ENCODE measurements around the gene CRY1.

The CRY1 gene

DNA sequence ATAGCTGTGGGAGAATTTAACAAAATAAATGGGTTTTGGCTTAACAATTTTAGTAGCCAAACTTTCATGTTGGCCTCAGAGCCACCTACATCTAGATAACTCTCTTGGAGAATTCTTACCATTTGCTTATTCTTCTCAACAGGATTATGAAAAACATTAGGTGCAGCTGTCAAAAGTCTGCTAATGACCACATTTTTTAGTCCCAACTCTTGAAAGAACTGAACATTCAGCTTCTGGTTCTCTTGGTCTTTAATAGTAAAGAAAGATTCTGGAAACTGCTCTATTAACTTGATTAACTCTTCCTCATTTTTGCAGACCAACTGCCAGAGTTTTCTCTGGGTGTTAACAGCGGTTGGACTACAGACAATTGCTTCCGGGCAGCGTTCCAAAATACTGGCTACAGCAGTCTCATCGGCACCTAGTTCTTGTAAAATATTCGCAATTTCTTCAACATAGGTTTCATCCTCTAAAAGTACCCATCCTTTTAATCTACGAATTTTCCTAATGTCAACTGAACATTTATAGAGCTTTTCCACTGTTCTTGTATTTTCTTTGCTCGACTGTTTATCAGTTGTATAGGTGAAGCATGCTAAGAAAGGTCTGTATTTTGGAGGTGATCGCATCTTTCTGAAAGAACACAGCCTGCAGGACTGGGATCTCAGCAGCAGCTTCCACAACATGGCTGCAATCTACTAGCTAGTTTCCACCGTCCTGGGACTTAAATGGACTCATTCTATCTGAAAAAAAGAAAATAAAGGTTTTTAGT is 115.1 kb downstream of the CRY1 start:
- Histone ChIP-seq H3K4me1 (ENCODE audit: control insufficient read depth, insufficient read depth, low read depth, low read length) (peaks cover 9% of the 10 kb centered on the region), H2BK15ac (ENCODE audit: low read depth, poor library complexity, severe bottlenecking) (no peak overlapping the region), H3K79me1 (replicated peaks; ENCODE audit: low read length, poor library complexity, severe bottlenecking) (peaks cover 5% of the 10 kb centered on the region), H3K4me3 (ENCODE audit: insufficient read depth in 1 of 2, low read depth in 1 of 2, low read length in 2 of 2) (no peak overlapping the region), H2AFZ (ENCODE audit: low read depth, low read length) (no peak overlapping the region), H2BK12ac (ENCODE audit: low read length in 2 of 2) (no peak overlapping the region), H3K23ac (ENCODE audit: low read length in 2 of 2) (no peak overlapping the region), H3K18ac (ENCODE audit: low read depth in 1 of 2, low read length in 2 of 2) (no peak overlapping the region), H2BK5ac (ENCODE audit: low read depth, low read length, poor library complexity, severe bottlenecking) (no peak overlapping the region), H3K9me3 (ENCODE audit: control insufficient read depth, low read length) (no peaks in the 10 kb centered on the region), H2AK5ac (ENCODE audit: low read length, severe bottlenecking) (no peak overlapping the region), H3K4me2 (ENCODE audit: low read length, poor library complexity, severe bottlenecking) (no peak overlapping the region), H3K27me3 (ENCODE audit: control insufficient read depth in 1 of 2, insufficient read depth in 1 of 2, low read length in 2 of 2) (no peaks in the 10 kb centered on the region), H3K14ac (ENCODE audit: low read length in 2 of 2) (no peak overlapping the region), H4K91ac (ENCODE audit: low read length) (no peak overlapping the region), H3K36me3 (ENCODE audit: control insufficient read depth in 1 of 2, insufficient read depth in 2 of 2, low read depth in 1 of 2, low read length in 2 of 2) (peaks cover 3 to 44% of the 10 kb centered on the region in 2 experiments), H3K27ac (ENCODE audit: low read length, poor library complexity, severe bottlenecking) (no peak overlapping the region), H4K8ac (ENCODE audit: low read length) (no peak overlapping the region), H2BK120ac (ENCODE audit: low read depth, low read length) (no peak overlapping the region), H3K9ac (ENCODE audit: low read length) (no peak overlapping the region), H3K4ac (ENCODE audit: low read depth in 1 of 2, low read length in 2 of 2) (no peak overlapping the region)
- DNase-seq: no peak
- 91% methylated on average over 8 of the region's 9 CpGs for WGBS

DNA sequence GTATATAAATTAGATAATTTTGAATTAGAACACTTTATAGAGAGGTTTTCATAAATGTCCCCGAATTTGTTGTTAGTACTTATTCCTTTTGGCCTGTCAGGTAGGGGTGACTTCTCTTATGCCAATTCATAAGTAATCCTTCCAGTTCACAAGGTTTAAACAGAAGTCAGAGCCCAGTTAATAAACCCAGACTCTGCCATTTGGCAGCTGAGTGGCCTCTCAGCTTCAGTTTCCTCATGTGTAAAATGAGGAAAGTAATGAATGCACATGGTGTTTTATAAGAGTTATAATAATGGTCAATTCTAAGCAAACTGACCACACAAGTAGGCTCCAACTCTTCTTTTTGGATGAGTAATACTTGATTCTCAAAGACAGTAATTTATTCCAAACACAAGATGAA is 116.7 kb downstream of the CRY1 start:
- Histone ChIP-seq H3K4ac (ENCODE audit: low read depth in 1 of 2, low read length in 2 of 2) (no peak overlapping the region), H4K91ac (ENCODE audit: low read length) (no peak overlapping the region), H2AK5ac (ENCODE audit: low read length, severe bottlenecking) (no peak overlapping the region), H2BK15ac (ENCODE audit: low read depth, poor library complexity, severe bottlenecking) (no peak overlapping the region), H3K18ac (ENCODE audit: low read depth in 1 of 2, low read length in 2 of 2) (no peak overlapping the region), H3K4me1 (ENCODE audit: control insufficient read depth, insufficient read depth, low read depth, low read length) (peaks cover 6% of the 10 kb centered on the region), H3K79me1 (replicated peaks; ENCODE audit: low read length, poor library complexity, severe bottlenecking) (peaks cover 3% of the 10 kb centered on the region), H3K4me3 (ENCODE audit: insufficient read depth in 1 of 2, low read depth in 1 of 2, low read length in 2 of 2) (no peak overlapping the region), H3K9ac (ENCODE audit: low read length) (no peak overlapping the region), H2AFZ (ENCODE audit: low read depth, low read length) (no peak overlapping the region), H3K4me2 (ENCODE audit: low read length, poor library complexity, severe bottlenecking) (no peak overlapping the region), H3K9me3 (ENCODE audit: control insufficient read depth, low read length) (no peaks in the 10 kb centered on the region), H2BK120ac (ENCODE audit: low read depth, low read length) (no peak overlapping the region), H3K14ac (ENCODE audit: low read length in 2 of 2) (no peak overlapping the region), H3K36me3 (ENCODE audit: control insufficient read depth in 1 of 2, insufficient read depth in 2 of 2, low read depth in 1 of 2, low read length in 2 of 2) (peaks cover 3 to 59% of the 10 kb centered on the region in 2 experiments), H3K27me3 (ENCODE audit: control insufficient read depth in 1 of 2, insufficient read depth in 1 of 2, low read length in 2 of 2) (no peaks in the 10 kb centered on the region), H2BK5ac (ENCODE audit: low read depth, low read length, poor library complexity, severe bottlenecking) (no peak overlapping the region), H4K8ac (ENCODE audit: low read length) (no peak overlapping the region), H3K27ac (ENCODE audit: low read length, poor library complexity, severe bottlenecking) (peak overlapping the region; percentile 23), H2BK12ac (ENCODE audit: low read length in 2 of 2) (no peak overlapping the region), H3K23ac (ENCODE audit: low read length in 2 of 2) (no peak overlapping the region)
- WGBS: no CpG with 5 or more reads among the region's 1 CpG
- DNase-seq: no peak

GRCh38 chr12:106975993-106976658 is 117.2 kb downstream of the CRY1 start:
- no peak overlapping the region for H2BK15ac ChIP-seq (ENCODE audit: low read depth, poor library complexity, severe bottlenecking)
- no peaks in the 10 kb centered on the region for H3K9me3 ChIP-seq (ENCODE audit: control insufficient read depth, low read length)
- DNase-seq: peak; percentile 50
- no peak overlapping the region for H2AFZ ChIP-seq (ENCODE audit: low read depth, low read length)
- no peak overlapping the region for H2BK12ac ChIP-seq (ENCODE audit: low read length in 2 of 2)
- H2AK5ac ChIP-seq (ENCODE audit: low read length, severe bottlenecking): no peak overlapping the region
- peaks cover 4% of the 10 kb centered on the region for H3K79me1 ChIP-seq (replicated peaks; ENCODE audit: low read length, poor library complexity, severe bottlenecking)
- peak overlapping the region; percentile 28 for H3K27ac ChIP-seq (ENCODE audit: low read length, poor library complexity, severe bottlenecking)
- H3K4me3 ChIP-seq (ENCODE audit: insufficient read depth in 1 of 2, low read depth in 1 of 2, low read length in 2 of 2): no peak overlapping the region
- H3K4me2 ChIP-seq (ENCODE audit: low read length, poor library complexity, severe bottlenecking): no peak overlapping the region
- WGBS: 92% methylated on average over 2 of the region's 3 CpGs
- H3K18ac ChIP-seq (ENCODE audit: low read depth in 1 of 2, low read length in 2 of 2): peak overlapping the region in 1 of 2 experiments; percentile 48
- H3K9ac ChIP-seq (ENCODE audit: low read length): no peak overlapping the region
- no peak overlapping the region for H4K91ac ChIP-seq (ENCODE audit: low read length)
- no peak overlapping the region for H3K4ac ChIP-seq (ENCODE audit: low read depth in 1 of 2, low read length in 2 of 2)
- H3K14ac ChIP-seq (ENCODE audit: low read length in 2 of 2): no peak overlapping the region
- H2BK5ac ChIP-seq (ENCODE audit: low read depth, low read length, poor library complexity, severe bottlenecking): no peak overlapping the region
- H3K27me3 ChIP-seq (ENCODE audit: control insufficient read depth in 1 of 2, insufficient read depth in 1 of 2, low read length in 2 of 2): no peaks in the 10 kb centered on the region
- H4K8ac ChIP-seq (ENCODE audit: low read length): no peak overlapping the region
- H3K36me3 ChIP-seq (ENCODE audit: control insufficient read depth in 1 of 2, insufficient read depth in 2 of 2, low read depth in 1 of 2, low read length in 2 of 2): peaks cover 3 to 64% of the 10 kb centered on the region in 2 experiments
- H2BK120ac ChIP-seq (ENCODE audit: low read depth, low read length): no peak overlapping the region
- peaks cover 7% of the 10 kb centered on the region for H3K4me1 ChIP-seq (ENCODE audit: control insufficient read depth, insufficient read depth, low read depth, low read length)
- no peak overlapping the region for H3K23ac ChIP-seq (ENCODE audit: low read length in 2 of 2)

- H2BK5ac ChIP-seq (ENCODE audit: low read depth, low read length, poor library complexity, severe bottlenecking): no peak overlapping the region
- H2BK120ac ChIP-seq (ENCODE audit: low read depth, low read length): no peak overlapping the region
- no peak overlapping the region for H2AFZ ChIP-seq (ENCODE audit: low read depth, low read length)
- peaks cover 6% of the 10 kb centered on the region for H3K4me1 ChIP-seq (ENCODE audit: control insufficient read depth, insufficient read depth, low read depth, low read length)
- H4K91ac ChIP-seq (ENCODE audit: low read length): no peak overlapping the region
- H3K18ac ChIP-seq (ENCODE audit: low read depth in 1 of 2, low read length in 2 of 2): no peak overlapping the region
- no peak overlapping the region for H3K4ac ChIP-seq (ENCODE audit: low read depth in 1 of 2, low read length in 2 of 2)
- 88% methylated on average over 8 of the region's 8 CpGs for WGBS
- H2BK15ac ChIP-seq (ENCODE audit: low read depth, poor library complexity, severe bottlenecking): no peak overlapping the region
- no peaks in the 10 kb centered on the region for H3K9me3 ChIP-seq (ENCODE audit: control insufficient read depth, low read length)
- peaks cover 6 to 75% of the 10 kb centered on the region in 2 experiments for H3K36me3 ChIP-seq (ENCODE audit: control insufficient read depth in 1 of 2, insufficient read depth in 2 of 2, low read depth in 1 of 2, low read length in 2 of 2)
- H2AK5ac ChIP-seq (ENCODE audit: low read length, severe bottlenecking): peak overlapping the region; percentile 57
- no peak overlapping the region for H3K4me3 ChIP-seq (ENCODE audit: insufficient read depth in 1 of 2, low read depth in 1 of 2, low read length in 2 of 2)
- no peak overlapping the region for H2BK12ac ChIP-seq (ENCODE audit: low read length in 2 of 2)
- no peak overlapping the region for H3K23ac ChIP-seq (ENCODE audit: low read length in 2 of 2)
- H3K14ac ChIP-seq (ENCODE audit: low read length in 2 of 2): no peak overlapping the region
- peak overlapping the region; percentile 52 for H3K27ac ChIP-seq (ENCODE audit: low read length, poor library complexity, severe bottlenecking)
- H3K27me3 ChIP-seq (ENCODE audit: control insufficient read depth in 1 of 2, insufficient read depth in 1 of 2, low read length in 2 of 2): no peaks in the 10 kb centered on the region
- peaks cover 6% of the 10 kb centered on the region for H3K79me1 ChIP-seq (replicated peaks; ENCODE audit: low read length, poor library complexity, severe bottlenecking)
- H4K8ac ChIP-seq (ENCODE audit: low read length): no peak overlapping the region
- no peak overlapping the region for H3K4me2 ChIP-seq (ENCODE audit: low read length, poor library complexity, severe bottlenecking)
- no peak for DNase-seq
- H3K9ac ChIP-seq (ENCODE audit: low read length): no peak overlapping the region
Observed at GRCh38 chr12:106975098-106975497, 118.3 kb downstream of the CRY1 start.
